CD4-positive, alpha-beta T cell treated with Interleukin-6 at 100 ng/mL for 8 hours (primary cell): ENCODE data around the gene ATXN7L3B.
"Not testable (repeated sequence)": the region's sequence is repeated elsewhere in the genome, so short reads cannot be mapped to it uniquely, and the experiment has no call there.

ENCODE experiments used
- DNase-seq: peaks from one replicate; pipeline ENCODE4 v3.0.0-alpha.2; 2020; ENCODE audit warnings: mixed read lengths, low spot score

Gene ATXN7L3B

GRCh38 chr12:74537707-74538385 lies at the start of gene ATXN7L3B:
Gene ATXN7L3B (plus strand): TSS chr12:74537835. CDS start chr12:74538113, 278 bp downstream.
- peak; percentile 94 for DNase-seq

GRCh38 chr12:74488134-74488533 lies 49.5 kb upstream of the ATXN7L3B start:
- no peak for DNase-seq

- no peak for DNase-seq
Measured at GRCh38 chr12:74489543-74489942, 48.1 kb upstream of the ATXN7L3B start.

- no peak for DNase-seq
Measured at GRCh38 chr12:74490390-74491064, 47.1 kb upstream of the ATXN7L3B start.

GRCh38 chr12:74491374-74491773 lies 46.3 kb upstream of the ATXN7L3B start:
- DNase-seq: no peak

GRCh38 chr12:74499192-74499591 lies 38.4 kb upstream of the ATXN7L3B start:
- DNase-seq: no peak

GRCh38 chr12:74508873-74509657 lies 28.6 kb upstream of the ATXN7L3B start:
- not testable (repeated sequence) for DNase-seq

- DNase-seq: no peak
Measured at GRCh38 chr12:74509886-74510285, 27.7 kb upstream of the ATXN7L3B start.

- DNase-seq: no peak
Measured at GRCh38 chr12:74514098-74514872, 23.4 kb upstream of the ATXN7L3B start.

GRCh38 chr12:74515849-74516248 lies 21.8 kb upstream of the ATXN7L3B start:
- no peak for DNase-seq

GRCh38 chr12:74526535-74526934 lies 11.1 kb upstream of the ATXN7L3B start:
- no peak for DNase-seq

GRCh38 chr12:74527491-74527890 lies 10.1 kb upstream of the ATXN7L3B start:
- DNase-seq: no peak

- DNase-seq: no peak
Measured at GRCh38 chr12:74530676-74531075, 7.0 kb upstream of the ATXN7L3B start.

- no peak for DNase-seq
Measured at GRCh38 chr12:74535536-74535935, 2.1 kb upstream of the ATXN7L3B start.

GRCh38 chr12:74537126-74537706 lies 419 bp upstream of the ATXN7L3B start:
- DNase-seq: peak; percentile 42

- DNase-seq: peak; percentile 36
Measured at GRCh38 chr12:74538491-74539258, 1.0 kb downstream of the ATXN7L3B start.

- DNase-seq: no peak
Measured at GRCh38 chr12:74539261-74539660, 1.6 kb downstream of the ATXN7L3B start.

GRCh38 chr12:74539765-74540526 lies 2.3 kb downstream of the ATXN7L3B start:
- DNase-seq: no peak

- no peak for DNase-seq
Measured at GRCh38 chr12:74541074-74541473, 3.4 kb downstream of the ATXN7L3B start.

GRCh38 chr12:74547249-74547648 lies 9.6 kb downstream of the ATXN7L3B start:
- no peak for DNase-seq
